Esophagus (tissue), 2 donors: ENCODE data around the gene FNDC3B. TPM values are rescaled to one million over a fixed set of nuclear protein-coding genes. Genes with fewer than 3 reads are reported as not detected.
"Not testable (repeated sequence)": the region's sequence is repeated elsewhere in the genome, so short reads cannot be mapped to it uniquely, and the experiment has no call there.

Experiments
- H3K27ac ChIP-seq, 2 donors: one replicate each; pipeline ENCODE4 v1.5.1; 2013; ENCODE audit warnings: low read depth in 2 of 2, mild to moderate bottlenecking in 2 of 2, inconsistent platforms in 1 of 2, low read length in 1 of 2, moderate library complexity in 1 of 2
- H3K27me3 ChIP-seq, 2 donors: one replicate each; pipeline ENCODE4 v1.6.1; 2013; ENCODE audit warnings: low read length in 2 of 2, control low read depth in 1 of 2, mild to moderate bottlenecking in 1 of 2; ENCODE audit not compliant: insufficient read depth in 2 of 2, control insufficient read depth in 1 of 2
- H3K36me3 ChIP-seq, 2 donors: one replicate each; pipeline ENCODE4 v1.6.1; 2013; ENCODE audit warnings: low read length in 1 of 2; ENCODE audit not compliant: control insufficient read depth in 2 of 2, insufficient read depth in 2 of 2
- H3K4me1 ChIP-seq, 2 donors: one replicate each; pipeline ENCODE4 v1.6.1; 2013; ENCODE audit warnings: low read length in 1 of 2; ENCODE audit not compliant: control insufficient read depth in 2 of 2, insufficient read depth in 2 of 2
- H3K4me3 ChIP-seq, 2 donors: one replicate each; pipeline ENCODE4 v1.5.1; 2013; ENCODE audit warnings: low read length in 2 of 2, mild to moderate bottlenecking in 2 of 2, low read depth in 1 of 2, moderate library complexity in 1 of 2
- H3K9me3 ChIP-seq, 2 donors: one replicate each; pipeline ENCODE4 v1.6.1; 2013; ENCODE audit warnings: mild to moderate bottlenecking in 2 of 2, low read depth in 1 of 2, low read length in 1 of 2, moderate library complexity in 1 of 2; ENCODE audit not compliant: control insufficient read depth in 2 of 2, insufficient read depth in 1 of 2
- WGBS, 2 donors: extraction: QIAGEN DNeasy Blood & Tissue Kit; methylation state at CpG; one replicate each; pipeline ENCODE4 v1.1.7; 2013; 5-methylcytosine and 5-hydroxymethylcytosine counted together
- polyA plus RNA-seq, 2 donors: library from polyadenylated mRNA; stranded (reverse); fragments of 200-250 nt; gene quantifications; one replicate each; pipeline ENCODE4 v1.2.3, GENCODE V29; 2013
- donor health status: healthy with polysubstance abuse.
- donor health status: Bipolar disorder and iron deficiency.

The FNDC3B gene
- polyA plus RNA-seq, 2 donors: 2.8 to 3.3 TPM

GRCh38 chr3:172084871-172085556 is 45.6 kb downstream of the FNDC3B start:
- no peak overlapping the region for H3K4me3 ChIP-seq
- H3K4me1 ChIP-seq: no peaks in the 10 kb centered on the region
- no peaks in the 10 kb centered on the region for H3K9me3 ChIP-seq
- no peak overlapping the region for H3K27ac ChIP-seq
- H3K27me3 ChIP-seq: no peaks in the 10 kb centered on the region
- no peaks in the 10 kb centered on the region for H3K36me3 ChIP-seq
- 85 to 90% methylated on average over 5 of the region's 5 CpGs for WGBS, 2 donors

- Histone ChIP-seq H3K36me3 (no peaks in the 10 kb centered on the region), H3K4me1 (no peaks in the 10 kb centered on the region), H3K27ac (no peak overlapping the region), H3K27me3 (no peaks in the 10 kb centered on the region), H3K9me3 (no peaks in the 10 kb centered on the region), H3K4me3 (no peak overlapping the region)
- WGBS, 2 donors: 88 to 96% methylated on average over 2 of the region's 2 CpGs
These were observed 46.1 kb downstream of the FNDC3B start for GRCh38 chr3:172085557-172085895.

- H3K27me3 ChIP-seq: no peaks in the 10 kb centered on the region
- WGBS, 2 donors: 96% methylated on average over 1 of the region's 1 CpG
- H3K27ac ChIP-seq: no peak overlapping the region
- no peak overlapping the region for H3K4me3 ChIP-seq
- no peaks in the 10 kb centered on the region for H3K4me1 ChIP-seq
- H3K9me3 ChIP-seq: no peaks in the 10 kb centered on the region
- no peaks in the 10 kb centered on the region for H3K36me3 ChIP-seq
These were observed 46.7 kb downstream of the FNDC3B start for GRCh38 chr3:172086071-172086470.

GRCh38 chr3:172087198-172087597 is 47.8 kb downstream of the FNDC3B start:
- Histone ChIP-seq H3K27ac (no peak overlapping the region), H3K36me3 (no peaks in the 10 kb centered on the region), H3K4me3 (no peak overlapping the region), H3K27me3 (no peaks in the 10 kb centered on the region), H3K9me3 (no peaks in the 10 kb centered on the region), H3K4me1 (no peaks in the 10 kb centered on the region)
- 64 to 69% methylated on average over 4 of the region's 4 CpGs for WGBS, 2 donors

- Histone ChIP-seq H3K4me1 (no peaks in the 10 kb centered on the region), H3K4me3 (no peak overlapping the region), H3K9me3 (no peaks in the 10 kb centered on the region), H3K27me3 (no peaks in the 10 kb centered on the region), H3K27ac (no peak overlapping the region), H3K36me3 (no peaks in the 10 kb centered on the region)
- WGBS, 2 donors: 52 to 61% methylated on average over 7 of the region's 7 CpGs
These were observed 48.5 kb downstream of the FNDC3B start for GRCh38 chr3:172087602-172088580.

- Histone ChIP-seq H3K4me3 (no peak overlapping the region), H3K27ac (no peak overlapping the region), H3K4me1 (no peaks in the 10 kb centered on the region), H3K27me3 (no peaks in the 10 kb centered on the region), H3K36me3 (no peaks in the 10 kb centered on the region), H3K9me3 (no peaks in the 10 kb centered on the region)
- WGBS, 2 donors: 69 to 78% methylated on average over 4 of the region's 4 CpGs
These were observed 49.9 kb downstream of the FNDC3B start for GRCh38 chr3:172089250-172089649.

GRCh38 chr3:172090035-172090434 is 50.7 kb downstream of the FNDC3B start:
- WGBS, 2 donors: 77 to 81% methylated on average over 4 of the region's 4 CpGs
- Histone ChIP-seq H3K27me3 (no peaks in the 10 kb centered on the region), H3K9me3 (no peaks in the 10 kb centered on the region)

GRCh38 chr3:172092658-172093057 is 53.3 kb downstream of the FNDC3B start:
- no peaks in the 10 kb centered on the region for H3K9me3 ChIP-seq
- no peak overlapping the region for H3K4me3 ChIP-seq
- H3K4me1 ChIP-seq: peaks cover 0 to 2% of the 10 kb centered on the region in 2 donors
- H3K27ac ChIP-seq: no peak overlapping the region
- 95 to 97% methylated on average over 5 of the region's 5 CpGs for WGBS, 2 donors
- no peaks in the 10 kb centered on the region for H3K36me3 ChIP-seq
- H3K27me3 ChIP-seq: no peaks in the 10 kb centered on the region

More at GRCh38 chr3:172090035-172090434, 50.7 kb downstream of the FNDC3B start:
- Histone ChIP-seq H3K36me3 (no peaks in the 10 kb centered on the region), H3K27ac (no peak overlapping the region), H3K4me3 (no peak overlapping the region), H3K4me1 (no peaks in the 10 kb centered on the region)

- not testable (repeated sequence) for H3K9me3 ChIP-seq, H3K4me3 ChIP-seq, H3K36me3 ChIP-seq, H3K4me1 ChIP-seq, H3K27ac ChIP-seq, H3K27me3 ChIP-seq
- WGBS, 2 donors: 89 to 92% methylated on average over 10 to 11 of the region's 13 CpGs
These were observed 54.4 kb downstream of the FNDC3B start for GRCh38 chr3:172093581-172094443.
